A673 (cell line): Measurements from ENCODE around the gene PPBP.

Source experiments
- EZH2 ChIP-seq: fragments of 200-600 bp; sonication (generic); IDR thresholded peaks from 2 replicates; pipeline ENCODE4 v1.6.1; 2017; ENCODE audit warnings: borderline replicate concordance, low read depth, mild to moderate bottlenecking, mixed read lengths, antibody characterized with exemption, low read length; ENCODE audit not compliant: poor library complexity, severe bottlenecking
- TF ChIP-seq, protein P1 (sequence below): fragments of 300-800, 200-600 bp; sonication (generic); conservative IDR thresholded peaks from 2 replicates; pipeline ENCODE4 v1.5.1; 2017; ENCODE audit warnings: low read depth, mild to moderate bottlenecking, antibody characterized with exemption, low read length, moderate library complexity, mixed read lengths

DNA sequence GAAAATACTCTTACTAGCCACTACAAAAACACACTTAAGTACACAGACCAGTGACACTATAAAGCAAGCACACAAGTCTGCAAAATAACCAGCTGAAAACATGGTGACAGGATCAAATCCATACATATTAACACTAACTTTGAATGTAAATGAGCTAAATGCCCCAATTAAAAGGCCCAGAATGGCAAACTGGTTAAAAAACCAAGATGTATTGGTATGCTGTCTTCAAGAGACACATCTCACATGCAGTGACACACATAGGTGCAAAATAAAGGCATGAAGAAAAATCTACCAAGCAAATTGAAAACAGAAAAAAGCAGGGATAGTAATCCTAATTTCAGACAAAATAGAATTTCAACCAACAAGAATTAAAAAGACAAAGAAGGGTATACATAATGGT, 17.0 kb downstream of the PPBP start:
- TF ChIP-seq, protein P1, sequence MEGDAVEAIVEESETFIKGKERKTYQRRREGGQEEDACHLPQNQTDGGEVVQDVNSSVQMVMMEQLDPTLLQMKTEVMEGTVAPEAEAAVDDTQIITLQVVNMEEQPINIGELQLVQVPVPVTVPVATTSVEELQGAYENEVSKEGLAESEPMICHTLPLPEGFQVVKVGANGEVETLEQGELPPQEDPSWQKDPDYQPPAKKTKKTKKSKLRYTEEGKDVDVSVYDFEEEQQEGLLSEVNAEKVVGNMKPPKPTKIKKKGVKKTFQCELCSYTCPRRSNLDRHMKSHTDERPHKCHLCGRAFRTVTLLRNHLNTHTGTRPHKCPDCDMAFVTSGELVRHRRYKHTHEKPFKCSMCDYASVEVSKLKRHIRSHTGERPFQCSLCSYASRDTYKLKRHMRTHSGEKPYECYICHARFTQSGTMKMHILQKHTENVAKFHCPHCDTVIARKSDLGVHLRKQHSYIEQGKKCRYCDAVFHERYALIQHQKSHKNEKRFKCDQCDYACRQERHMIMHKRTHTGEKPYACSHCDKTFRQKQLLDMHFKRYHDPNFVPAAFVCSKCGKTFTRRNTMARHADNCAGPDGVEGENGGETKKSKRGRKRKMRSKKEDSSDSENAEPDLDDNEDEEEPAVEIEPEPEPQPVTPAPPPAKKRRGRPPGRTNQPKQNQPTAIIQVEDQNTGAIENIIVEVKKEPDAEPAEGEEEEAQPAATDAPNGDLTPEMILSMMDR: no peak
- no peak for TF ChIP-seq EZH2
